Naive thymus-derived CD8-positive, alpha-beta T cell (primary cell): ENCODE measurements around the gene ANXA6. TPM values are rescaled to one million over a fixed set of nuclear protein-coding genes. Genes with fewer than 3 reads are reported as not detected.
A peak's percentile ranks its signal among the peaks of the same experiment; 100 is the strongest.

ENCODE experiments used
- ATAC-seq, 2 donors: fragments of 150-1000 bp; cut with Tn5 transposase in 1 of 2; sonication (Bioruptor Pico), chemical (Tn5 transposase) in 1 of 2; 1 replicate in 1 of 2; 2 replicates in 1 of 2; pipeline ENCODE4 v1.10.0; 2021; ENCODE audit warnings: mild to moderate bottlenecking in 2 of 2, moderate library complexity in 2 of 2
- POLR2A ChIA-PET: fragments of 350-600 bp; sonication (Branson Sonifier 250); formaldehyde crosslinking; loops from one replicate; lab custom pipeline; 2021; ENCODE audit warnings: antibody characterized with exemption; lab: Charles Lee
- DNase-seq, 10 donors: peaks; one replicate each; pipeline versions ENCODE4 v3.0.0 to v3.0.0-alpha.2; 2020 to 2022
- H3K27ac Mint-ChIP-seq, 10 donors: one replicate each; pipeline ENCODE4 v1.8.0; 2020 to 2022; ENCODE audit warnings: mild to moderate bottlenecking in 10 of 10, mixed read lengths in 10 of 10, moderate library complexity in 4 of 10, inconsistent platforms in 1 of 10
- H3K27me3 Mint-ChIP-seq, 5 donors: one replicate each; pipeline ENCODE4 v1.8.0; 2021 to 2022; ENCODE audit warnings: mixed read lengths in 5 of 5
- H3K36me3 Mint-ChIP-seq, 3 donors: one replicate each; pipeline ENCODE4 v1.8.0; 2020 to 2022; ENCODE audit warnings: mixed read lengths in 3 of 3, mild to moderate bottlenecking in 2 of 3, inconsistent platforms in 1 of 3
- H3K4me1 Mint-ChIP-seq, 4 donors: one replicate each; pipeline ENCODE4 v1.8.0; 2021 to 2022; ENCODE audit warnings: mixed read lengths in 4 of 4
- H3K4me3 Mint-ChIP-seq, 10 donors: one replicate each; pipeline ENCODE4 v1.8.0; 2020 to 2022; ENCODE audit warnings: mild to moderate bottlenecking in 10 of 10, mixed read lengths in 10 of 10, moderate library complexity in 6 of 10, inconsistent platforms in 1 of 10
- H3K9me3 Mint-ChIP-seq, 9 donors: one replicate each; pipeline ENCODE4 v1.8.0; 2020 to 2022; ENCODE audit warnings: mixed read lengths in 9 of 9, mild to moderate bottlenecking in 3 of 9, inconsistent platforms in 1 of 9, moderate library complexity in 1 of 9
- polyA plus RNA-seq, 3 donors: library from polyadenylated mRNA; unstranded; fragments of 300-500 nt; fragmentation: Illumina TruSeq; gene quantifications; one replicate each; pipeline ENCODE4 v1.2.3, GENCODE V29; 2021
- total RNA-seq, 8 experiments: library from RNA in 2 of 8; stranded (reverse) in 2 of 8; gene quantifications; one replicate each; pipeline ENCODE4 v1.2.3 and lab custom pipeline; 2021 to 2026

Gene ANXA6
- total and polyA plus RNA-seq, 5 experiments from 2014 or later, result 242 to 359 (median 318) TPM

GRCh38 chr5:151055336-151055735, 102.2 kb downstream of the ANXA6 start:
- ATAC-seq (no peak), DNase-seq (no peak)
- H3K4me1 Mint-ChIP-seq, result peaks cover 22 to 44% (median 30%) of the 10 kb centered on the region in 4 donors
- H3K4me3 Mint-ChIP-seq, result no peak overlapping the region
- H3K9me3 Mint-ChIP-seq, result no peaks in the 10 kb centered on the region
- POLR2A ChIA-PET, result no interaction called here
- no peak overlapping the region for H3K27ac Mint-ChIP-seq
- peaks cover 0 to 84% (median 5%) of the 10 kb centered on the region in 3 donors for H3K36me3 Mint-ChIP-seq
- peaks cover 0 to 3% (median 0%) of the 10 kb centered on the region in 5 donors for H3K27me3 Mint-ChIP-seq

GRCh38 chr5:151054709-151055108, 102.9 kb downstream of the ANXA6 start:
- no peaks in the 10 kb centered on the region for H3K9me3 Mint-ChIP-seq
- POLR2A ChIA-PET, result no interaction called here
- peaks cover 0 to 86% (median 7%) of the 10 kb centered on the region in 3 donors for H3K36me3 Mint-ChIP-seq
- peaks cover 18 to 38% (median 24%) of the 10 kb centered on the region in 4 donors for H3K4me1 Mint-ChIP-seq
- peak overlapping the region in 5 of 10 donors; percentile 33 to 67 (median 53) for H3K27ac Mint-ChIP-seq
- ATAC-seq (no peak), DNase-seq (no peak)
- H3K27me3 Mint-ChIP-seq, result peaks cover 0 to 3% (median 0%) of the 10 kb centered on the region in 5 donors
- H3K4me3 Mint-ChIP-seq, result no peak overlapping the region

- no peak for ATAC-seq
- H3K36me3 Mint-ChIP-seq, result peaks cover 0 to 87% (median 12%) of the 10 kb centered on the region in 3 donors
- DNase-seq, result no peak
- no peaks in the 10 kb centered on the region for H3K27me3 Mint-ChIP-seq
- H3K9me3 Mint-ChIP-seq, result no peaks in the 10 kb centered on the region
- POLR2A ChIA-PET, result no interaction called here
- H3K4me3 Mint-ChIP-seq, result no peak overlapping the region
- peak overlapping the region in 5 of 10 donors; percentile 25 to 83 (median 50) for H3K27ac Mint-ChIP-seq
- peaks cover 11 to 30% (median 18%) of the 10 kb centered on the region in 4 donors for H3K4me1 Mint-ChIP-seq
Measured at GRCh38 chr5:151053796-151054462, 103.7 kb downstream of the ANXA6 start.

DNA sequence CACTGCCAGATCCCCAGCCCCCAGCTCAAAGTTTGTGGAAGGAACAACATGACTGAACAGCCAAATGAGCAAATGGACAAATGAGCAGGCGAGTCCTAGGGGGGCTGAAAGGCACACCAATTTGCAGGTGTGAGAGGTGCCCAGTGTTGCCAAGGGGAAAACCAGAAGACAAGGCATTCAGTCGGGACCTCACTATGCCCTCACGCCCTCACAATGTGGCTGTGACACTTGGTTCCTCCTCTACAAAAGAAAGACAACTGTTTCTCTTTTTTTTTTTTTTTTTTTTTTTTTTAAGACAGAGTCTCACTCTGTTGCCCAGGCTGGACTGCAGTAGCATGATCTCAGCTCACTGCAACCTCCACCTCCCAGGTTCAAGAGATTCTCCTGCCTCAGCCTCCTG, 104.7 kb downstream of the ANXA6 start:
- DNase-seq (no peak), ATAC-seq (no peak)
- H3K27me3 Mint-ChIP-seq, result no peaks in the 10 kb centered on the region
- H3K36me3 Mint-ChIP-seq, result peaks cover 7 to 88% (median 18%) of the 10 kb centered on the region in 3 donors
- no peak overlapping the region for H3K4me3 Mint-ChIP-seq
- peaks cover 11 to 27% (median 21%) of the 10 kb centered on the region in 4 donors for H3K4me1 Mint-ChIP-seq
- H3K9me3 Mint-ChIP-seq, result no peaks in the 10 kb centered on the region
- H3K27ac Mint-ChIP-seq, result peak overlapping the region in 4 of 10 donors; percentile 42 to 83 (median 54)
- POLR2A ChIA-PET, result interaction anchor here (1.2 to 1.6 kb wide), 2 partner anchors 62 to 65 kb away, joined by 3 to 6 read pairs; no protein-coding TSS in a partner anchor

DNA sequence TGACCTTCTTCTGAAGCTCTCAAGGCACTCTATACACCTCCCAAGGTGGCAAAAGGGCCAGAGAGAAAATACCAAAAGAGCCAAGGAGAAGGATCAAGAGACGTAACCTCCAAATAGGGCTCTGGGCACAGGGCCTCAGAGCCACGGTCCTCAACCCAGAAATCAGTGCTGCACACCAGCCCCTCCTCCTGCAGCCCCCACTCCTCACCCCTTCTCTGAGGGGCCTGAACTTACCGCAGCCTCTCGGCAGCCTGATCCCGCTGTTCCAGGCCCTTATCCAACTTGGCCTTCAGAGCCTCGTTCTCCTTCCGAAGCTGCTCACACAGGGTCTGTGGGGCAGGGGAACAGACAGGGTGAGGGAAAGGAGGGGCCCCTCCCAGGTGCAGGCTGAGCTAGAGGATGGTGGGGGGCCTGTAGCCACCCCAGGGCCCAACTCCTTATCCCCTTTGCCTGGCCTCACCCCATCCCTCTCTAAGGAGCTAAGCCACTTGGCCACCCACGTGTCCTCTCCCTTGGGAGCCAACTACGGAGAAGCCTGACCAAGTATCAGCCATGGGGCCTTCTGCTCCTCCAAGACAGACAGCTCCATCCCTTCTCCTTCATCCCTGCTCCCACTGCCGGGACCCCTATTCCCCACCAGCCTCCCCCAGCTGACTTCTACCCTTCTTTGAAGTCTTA, 105.5 kb downstream of the ANXA6 start:
- peaks cover 8 to 89% (median 16%) of the 10 kb centered on the region in 3 donors for H3K36me3 Mint-ChIP-seq
- no peak for DNase-seq

GRCh38 chr5:151051066-151051930, 106.3 kb downstream of the ANXA6 start:
- Mint-ChIP-seq H3K36me3 (peaks cover 8 to 90% (median 14%) of the 10 kb centered on the region in 3 donors), H3K4me3 (no peak overlapping the region), H3K4me1 (peaks cover 12 to 23% (median 20%) of the 10 kb centered on the region in 4 donors), H3K9me3 (no peaks in the 10 kb centered on the region), H3K27me3 (no peaks in the 10 kb centered on the region), H3K27ac (peak overlapping the region in 5 of 10 donors; percentile 34 to 83 (median 59))
- ATAC-seq (peak; percentile 81 to 90), DNase-seq (peak; percentile 50 to 88 (median 65))
- POLR2A ChIA-PET, result interaction anchor here (0.8 to 1.8 kb wide), 7 partner anchors 9 to 67 kb away, joined by 3 to 8 read pairs (median 4); partner anchors contain the start of gene TNIP1

More for the DNA sequence above, 105.5 kb downstream of the ANXA6 start:
- Mint-ChIP-seq H3K27ac (peak overlapping the region in 8 of 10 donors; percentile 9 to 83 (median 40)), H3K4me1 (peaks cover 12 to 24% (median 21%) of the 10 kb centered on the region in 4 donors), H3K4me3 (no peak overlapping the region), H3K9me3 (no peaks in the 10 kb centered on the region), H3K27me3 (no peaks in the 10 kb centered on the region)
- POLR2A ChIA-PET, result interaction anchor here (1.0 to 1.8 kb wide), 7 partner anchors 8 to 66 kb away, joined by 3 to 8 read pairs (median 4); partner anchors contain the start of gene TNIP1
- ATAC-seq, result peak in 1 of 2 donors; percentile 40

Other genes with a start within 250 kb of the ANXA6 start
- not detected for gene GPX3, start 137.2 kb downstream of the ANXA6 start, total RNA-seq
- gene GPX3, start 137.2 kb downstream of the ANXA6 start, polyA plus RNA-seq, result 1 to 10 TPM in 1 of 3 donors, under 1 TPM in 1, not detected in 1; 0.35 to 1.9 TPM
- 100 to 1,000 TPM; 138 to 140 TPM for gene TNIP1, start 76.7 kb downstream of the ANXA6 start, total RNA-seq
- 10 to 100 TPM; 25.6 to 37.5 (median 29.8) TPM for gene TNIP1, start 76.7 kb downstream of the ANXA6 start, polyA plus RNA-seq
- gene CCDC69, start 66.3 kb upstream of the ANXA6 start, total RNA-seq, result 100 to 1,000 TPM; 131 to 151 TPM
- 100 to 1,000 TPM in 1 of 3 donors, 10 to 100 TPM in 2; 79.8 to 130 (median 98.1) TPM for gene CCDC69, start 66.3 kb upstream of the ANXA6 start, polyA plus RNA-seq
- gene GM2A, start 95.4 kb upstream of the ANXA6 start, total RNA-seq, result 10 to 100 TPM; 12.5 to 13.8 TPM
- gene GM2A, start 95.4 kb upstream of the ANXA6 start, polyA plus RNA-seq, result 1 to 10 TPM; 3.8 to 6.5 (median 5.6) TPM
- gene SLC36A3, start 146.0 kb upstream of the ANXA6 start, total RNA-seq, result not detected
- gene SLC36A3, start 146.0 kb upstream of the ANXA6 start, polyA plus RNA-seq, result not detected
- not detected for gene SLC36A2, start 189.8 kb upstream of the ANXA6 start, total RNA-seq
- gene SLC36A2, start 189.8 kb upstream of the ANXA6 start, polyA plus RNA-seq, result not detected